WERI-Rb-1 (cell line): ENCODE results near the gene SRGAP1.

Source experiments
- DNase-seq: peaks from one replicate; pipeline ENCODE4 v3.0.0-alpha.2; 2020
- H3K27ac ChIP-seq: fragments of 250-450 bp; sonication (Bioruptor Pico); 2 replicates; pipeline ENCODE4 v1.5.1; 2020; ENCODE audit warnings: mild to moderate bottlenecking, moderate library complexity
- H3K27me3 ChIP-seq: fragments of 250-450 bp; sonication (Bioruptor Pico); 2 replicates; pipeline ENCODE4 v1.5.1; 2021; ENCODE audit warnings: mild to moderate bottlenecking, low read depth, moderate library complexity; ENCODE audit not compliant: insufficient read depth, severe bottlenecking
- H3K36me3 ChIP-seq: fragments of 250-450 bp; sonication (Bioruptor Pico); 2 replicates; pipeline ENCODE4 v1.5.1; 2020; ENCODE audit warnings: mild to moderate bottlenecking, moderate library complexity
- H3K4me3 ChIP-seq: 2 replicates; pipeline ENCODE4 v1.5.1; 2011; ENCODE audit warnings: low read depth, mild to moderate bottlenecking, control low read depth, low read length
- H3K9me3 ChIP-seq: fragments of 250-450 bp; sonication (Bioruptor Pico); 2 replicates; pipeline ENCODE4 v1.5.1; 2021; ENCODE audit warnings: mild to moderate bottlenecking, moderate library complexity; ENCODE audit not compliant: severe bottlenecking
- CTCF ChIP-seq: IDR thresholded peaks from 2 replicates; pipeline ENCODE4 v1.5.1; 2011; ENCODE audit warnings: low read depth, mild to moderate bottlenecking, control low read depth, inconsistent platforms, low read length

The SRGAP1 gene

GRCh38 chr12:63846238-63846967, 1.9 kb downstream of the SRGAP1 start:
- Histone ChIP-seq H3K9me3 (no peaks in the 10 kb centered on the region), H3K4me3 (no peak overlapping the region), H3K36me3 (no peaks in the 10 kb centered on the region), H3K27ac (no peak overlapping the region), H3K27me3 (no peaks in the 10 kb centered on the region)
- no peak for TF ChIP-seq CTCF
- no peak for DNase-seq

- no peaks in the 10 kb centered on the region for H3K27me3 ChIP-seq
- no peak overlapping the region for H3K27ac ChIP-seq
- no peak for TF ChIP-seq CTCF
- H3K9me3 ChIP-seq = no peaks in the 10 kb centered on the region
- no peak for DNase-seq
- H3K36me3 ChIP-seq = no peaks in the 10 kb centered on the region
- H3K4me3 ChIP-seq = no peak overlapping the region
Measured at GRCh38 chr12:63848450-63848849, 4.0 kb downstream of the SRGAP1 start.

- Histone ChIP-seq H3K27me3 (no peaks in the 10 kb centered on the region), H3K9me3 (no peaks in the 10 kb centered on the region), H3K4me3 (no peak overlapping the region), H3K27ac (no peak overlapping the region), H3K36me3 (no peaks in the 10 kb centered on the region)
- no peak for TF ChIP-seq CTCF
- no peak for DNase-seq
Measured at GRCh38 chr12:63849106-63849620, 4.7 kb downstream of the SRGAP1 start.

- H3K4me3 ChIP-seq = no peak overlapping the region
- TF ChIP-seq CTCF = no peak
- no peaks in the 10 kb centered on the region for H3K9me3 ChIP-seq
- DNase-seq = no peak
- no peak overlapping the region for H3K27ac ChIP-seq
- H3K27me3 ChIP-seq = no peaks in the 10 kb centered on the region
- H3K36me3 ChIP-seq = no peaks in the 10 kb centered on the region
Measured at GRCh38 chr12:63849641-63850040, 5.1 kb downstream of the SRGAP1 start.

GRCh38 chr12:63853978-63854377, 9.5 kb downstream of the SRGAP1 start:
- TF ChIP-seq CTCF = no peak
- DNase-seq = no peak
- no peaks in the 10 kb centered on the region for H3K9me3 ChIP-seq
- no peak overlapping the region for H3K27ac ChIP-seq
- no peak overlapping the region for H3K4me3 ChIP-seq
- H3K36me3 ChIP-seq = no peaks in the 10 kb centered on the region
- H3K27me3 ChIP-seq = no peaks in the 10 kb centered on the region

GRCh38 chr12:63855299-63855698, 10.8 kb downstream of the SRGAP1 start:
- no peak for TF ChIP-seq CTCF
- H3K27me3 ChIP-seq = no peaks in the 10 kb centered on the region
- no peak overlapping the region for H3K27ac ChIP-seq
- no peaks in the 10 kb centered on the region for H3K9me3 ChIP-seq
- H3K4me3 ChIP-seq = no peak overlapping the region
- no peaks in the 10 kb centered on the region for H3K36me3 ChIP-seq
- no peak for DNase-seq
